Activated CD4-positive, alpha-beta T cell treated with anti-CD3 and anti-CD28 coated beads, Interleukin-10, Interleukin-2, amounts not matched to agents 100 ng/mL and 50 ng/mL, durations not matched to agents 16 hours and 8 hours (primary cell): Measurements from ENCODE around the gene PPP1R14B.
"Not testable (repeated sequence)": the region's sequence is repeated elsewhere in the genome, so short reads cannot be mapped to it uniquely, and the experiment has no call there.

Experiments
- DNase-seq: peaks from one replicate; pipeline ENCODE4 v3.0.0-alpha.2; 2020

PPP1R14B gene

GRCh38 chr11:64260147-64260708 lies 13.5 kb upstream of the PPP1R14B start:
- DNase-seq, result no peak

- DNase-seq, result no peak
Measured at GRCh38 chr11:64259533-64260067, 12.9 kb upstream of the PPP1R14B start.

- no peak for DNase-seq
Measured at GRCh38 chr11:64258946-64259532, 12.3 kb upstream of the PPP1R14B start.

GRCh38 chr11:64258356-64258755 lies 11.6 kb upstream of the PPP1R14B start:
- DNase-seq, result no peak

GRCh38 chr11:64256300-64256699 lies 9.6 kb upstream of the PPP1R14B start:
- no peak for DNase-seq

GRCh38 chr11:64255135-64256128 lies 8.7 kb upstream of the PPP1R14B start:
- DNase-seq, result no peak

GRCh38 chr11:64254326-64254725 lies 7.6 kb upstream of the PPP1R14B start:
- no peak for DNase-seq

GRCh38 chr11:64253481-64253880 lies 6.7 kb upstream of the PPP1R14B start:
- DNase-seq, result no peak

GRCh38 chr11:64253043-64253442 lies 6.3 kb upstream of the PPP1R14B start:
- DNase-seq, result no peak

- DNase-seq, result no peak
Measured at GRCh38 chr11:64252003-64252872, 5.5 kb upstream of the PPP1R14B start.

- DNase-seq, result no peak
Measured at GRCh38 chr11:64251753-64252002, 4.9 kb upstream of the PPP1R14B start.

- peak; percentile 69 for DNase-seq
Measured at GRCh38 chr11:64251016-64251752, 4.4 kb upstream of the PPP1R14B start, which contains the start of gene PLCB3. TSS of gene PLCB3 (plus strand) at chr11:64251530. CDS start at chr11:64251650, 120 bp downstream.

- no peak for DNase-seq
Measured at GRCh38 chr11:64250415-64251015, 3.8 kb upstream of the PPP1R14B start.

GRCh38 chr11:64249563-64250414 lies 3.0 kb upstream of the PPP1R14B start:
- DNase-seq, result no peak

GRCh38 chr11:64249038-64249437 lies 2.3 kb upstream of the PPP1R14B start:
- no peak for DNase-seq

GRCh38 chr11:64248578-64248977 lies 1.8 kb upstream of the PPP1R14B start:
- DNase-seq, result no peak

- DNase-seq, result no peak
Measured at GRCh38 chr11:64247729-64248531, 1.2 kb upstream of the PPP1R14B start.

GRCh38 chr11:64246621-64246870 lies 197 bp downstream of the PPP1R14B start:
- DNase-seq, result not testable (repeated sequence)

GRCh38 chr11:64245797-64246620 lies 734 bp downstream of the PPP1R14B start:
- peak; percentile 82 for DNase-seq
